Stimulated activated CD4-positive, alpha-beta T cell treated with anti-CD3 and anti-CD28 coated beads, TNF-alpha, amount 100 ng/mL, for 4 hours (primary cell): ENCODE results near the gene KCNH3.
"Not testable (repeated sequence)": the region's sequence is repeated elsewhere in the genome, so short reads cannot be mapped to it uniquely, and the experiment has no call there.

Source experiments
- DNase-seq, 3 experiments: peaks; one replicate each; pipeline ENCODE4 v3.0.0-alpha.2; 2020; ENCODE audit warnings: low read depth in 3 of 3

Gene KCNH3, protein sequence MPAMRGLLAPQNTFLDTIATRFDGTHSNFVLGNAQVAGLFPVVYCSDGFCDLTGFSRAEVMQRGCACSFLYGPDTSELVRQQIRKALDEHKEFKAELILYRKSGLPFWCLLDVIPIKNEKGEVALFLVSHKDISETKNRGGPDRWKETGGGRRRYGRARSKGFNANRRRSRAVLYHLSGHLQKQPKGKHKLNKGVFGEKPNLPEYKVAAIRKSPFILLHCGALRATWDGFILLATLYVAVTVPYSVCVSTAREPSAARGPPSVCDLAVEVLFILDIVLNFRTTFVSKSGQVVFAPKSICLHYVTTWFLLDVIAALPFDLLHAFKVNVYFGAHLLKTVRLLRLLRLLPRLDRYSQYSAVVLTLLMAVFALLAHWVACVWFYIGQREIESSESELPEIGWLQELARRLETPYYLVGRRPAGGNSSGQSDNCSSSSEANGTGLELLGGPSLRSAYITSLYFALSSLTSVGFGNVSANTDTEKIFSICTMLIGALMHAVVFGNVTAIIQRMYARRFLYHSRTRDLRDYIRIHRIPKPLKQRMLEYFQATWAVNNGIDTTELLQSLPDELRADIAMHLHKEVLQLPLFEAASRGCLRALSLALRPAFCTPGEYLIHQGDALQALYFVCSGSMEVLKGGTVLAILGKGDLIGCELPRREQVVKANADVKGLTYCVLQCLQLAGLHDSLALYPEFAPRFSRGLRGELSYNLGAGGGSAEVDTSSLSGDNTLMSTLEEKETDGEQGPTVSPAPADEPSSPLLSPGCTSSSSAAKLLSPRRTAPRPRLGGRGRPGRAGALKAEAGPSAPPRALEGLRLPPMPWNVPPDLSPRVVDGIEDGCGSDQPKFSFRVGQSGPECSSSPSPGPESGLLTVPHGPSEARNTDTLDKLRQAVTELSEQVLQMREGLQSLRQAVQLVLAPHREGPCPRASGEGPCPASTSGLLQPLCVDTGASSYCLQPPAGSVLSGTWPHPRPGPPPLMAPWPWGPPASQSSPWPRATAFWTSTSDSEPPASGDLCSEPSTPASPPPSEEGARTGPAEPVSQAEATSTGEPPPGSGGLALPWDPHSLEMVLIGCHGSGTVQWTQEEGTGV

GRCh38 chr12:49538510-49539403 lies at the start of gene KCNH3:
KCNH3 (plus strand) TSS chr12:49539030; CDS start chr12:49539417, 387 bp downstream.
- DNase-seq, result peak; percentile 67 to 84 (median 77)

GRCh38 chr12:49489154-49489553 lies 49.7 kb upstream of the KCNH3 start:
- no peak for DNase-seq

GRCh38 chr12:49489720-49490119 lies 49.1 kb upstream of the KCNH3 start:
- DNase-seq, result no peak

DNA sequence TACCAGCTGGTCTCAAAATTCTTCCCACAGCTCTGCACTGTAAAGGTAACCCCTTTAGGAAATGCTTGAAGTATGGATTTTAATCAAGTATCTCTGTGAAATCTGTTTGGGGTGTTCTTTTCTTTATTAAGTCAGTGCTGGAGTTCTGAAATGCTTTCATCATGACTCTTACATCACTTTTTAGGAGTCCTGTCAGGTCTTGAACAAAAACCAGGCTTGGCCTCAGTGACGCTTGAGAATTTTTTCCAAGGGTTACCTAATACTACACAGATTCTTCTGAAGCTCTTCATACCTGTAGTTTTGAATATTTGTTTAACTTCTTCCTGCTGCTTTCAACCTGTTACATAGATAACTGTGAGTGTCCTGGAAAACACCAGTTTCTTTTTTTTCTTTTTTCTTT lies 47.0 kb upstream of the KCNH3 start:
- no peak for DNase-seq

DNA sequence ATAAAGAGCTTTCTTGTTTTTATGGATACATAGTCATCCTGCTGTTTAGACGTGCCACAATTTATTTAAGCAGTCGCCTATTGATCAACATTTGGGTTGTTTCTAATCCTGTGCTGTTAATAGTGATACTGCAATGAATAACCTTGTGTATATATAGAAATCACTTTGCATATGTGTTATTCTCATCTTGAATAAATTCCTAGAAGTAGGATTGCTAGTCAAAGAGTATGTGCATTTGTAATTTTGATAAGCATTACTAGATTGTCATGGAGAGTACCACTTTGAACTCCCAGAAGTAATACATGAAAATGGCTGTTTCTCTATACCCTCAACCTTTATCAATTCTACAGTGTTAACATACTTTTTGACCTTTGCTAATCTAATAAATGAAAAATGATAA lies 44.9 kb upstream of the KCNH3 start:
- DNase-seq, result no peak

- no peak for DNase-seq
Observed at GRCh38 chr12:49496417-49497360, 42.1 kb upstream of the KCNH3 start.

DNA sequence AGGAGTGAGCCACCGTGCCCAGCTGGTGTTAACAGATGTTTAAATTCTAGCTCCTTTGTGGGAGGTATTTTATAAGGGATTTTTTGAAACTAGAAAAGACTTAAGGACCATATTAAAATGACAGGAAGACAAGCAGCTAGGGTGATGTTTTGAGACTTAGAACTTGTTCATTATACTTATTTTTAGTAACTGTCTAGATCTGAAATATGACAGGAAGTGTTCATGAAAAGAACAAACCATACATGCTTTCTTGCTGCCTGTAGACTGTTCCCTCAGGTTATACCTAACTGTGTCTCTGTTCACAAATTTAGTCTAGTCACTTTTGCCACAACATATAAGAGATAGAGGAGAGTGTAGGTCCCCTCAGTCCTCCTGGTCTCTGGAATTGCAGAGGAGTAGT lies 36.9 kb upstream of the KCNH3 start:
- no peak for DNase-seq

GRCh38 chr12:49502590-49502989 lies 36.2 kb upstream of the KCNH3 start:
- no peak for DNase-seq

GRCh38 chr12:49503674-49504180 lies 35.1 kb upstream of the KCNH3 start:
- no peak for DNase-seq

DNA sequence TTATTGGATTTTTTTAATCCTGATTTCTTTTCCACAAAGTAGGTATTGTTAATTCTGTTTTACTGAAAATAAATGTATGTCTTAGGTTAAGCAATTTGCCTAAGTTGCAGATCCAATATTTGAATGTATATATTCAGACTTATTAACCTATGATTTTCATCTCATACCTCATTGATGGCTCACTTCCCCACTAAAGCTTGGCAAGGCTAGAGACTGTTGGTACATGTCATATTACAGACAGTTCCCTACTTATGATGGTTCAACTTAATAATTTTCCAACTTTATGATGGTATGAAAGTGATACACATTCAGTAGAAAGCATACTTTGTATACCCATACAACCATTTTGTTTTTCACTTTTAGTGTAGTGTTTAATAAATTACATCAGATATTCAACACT lies 33.2 kb upstream of the KCNH3 start:
- no peak for DNase-seq

DNA sequence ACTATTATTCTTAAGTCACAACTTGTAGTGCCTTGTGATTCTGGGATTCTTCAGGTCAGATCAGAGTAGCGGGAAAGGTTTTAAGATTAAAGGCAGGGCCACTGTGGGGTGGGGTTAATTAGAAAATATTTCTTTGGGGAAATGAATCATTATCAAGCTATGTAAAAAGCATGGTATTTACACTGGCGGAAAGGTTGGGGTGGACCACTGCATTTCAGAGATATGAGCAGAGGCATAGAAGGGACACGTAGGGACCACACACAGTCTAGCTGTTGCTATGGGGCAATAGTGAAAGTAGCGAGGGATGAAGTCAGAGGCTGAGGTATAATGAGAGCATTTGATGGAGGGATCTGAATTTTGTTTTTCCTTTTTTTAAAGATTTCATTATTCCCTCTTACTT lies 31.7 kb upstream of the KCNH3 start:
- no peak for DNase-seq

DNA sequence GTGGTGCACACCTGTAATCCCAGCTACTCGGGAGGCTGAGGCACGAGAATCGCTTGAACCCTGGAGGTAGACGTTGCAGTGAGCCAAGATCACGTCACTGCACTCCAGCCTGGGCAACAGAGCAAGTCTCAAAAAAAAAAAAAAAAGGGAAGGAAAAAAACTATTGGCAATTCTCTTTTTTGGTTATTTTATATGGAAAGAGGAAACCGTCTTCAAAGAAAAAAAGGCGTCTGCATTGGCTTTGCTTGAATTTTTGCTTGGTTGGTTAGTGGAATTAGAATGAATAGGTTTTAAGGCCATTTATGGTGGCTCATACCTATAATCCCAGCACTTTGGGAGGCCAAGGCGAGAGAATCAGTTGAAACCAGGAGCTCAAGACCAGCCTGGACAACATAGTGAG lies 29.1 kb upstream of the KCNH3 start:
- DNase-seq, result not testable (repeated sequence)

DNA sequence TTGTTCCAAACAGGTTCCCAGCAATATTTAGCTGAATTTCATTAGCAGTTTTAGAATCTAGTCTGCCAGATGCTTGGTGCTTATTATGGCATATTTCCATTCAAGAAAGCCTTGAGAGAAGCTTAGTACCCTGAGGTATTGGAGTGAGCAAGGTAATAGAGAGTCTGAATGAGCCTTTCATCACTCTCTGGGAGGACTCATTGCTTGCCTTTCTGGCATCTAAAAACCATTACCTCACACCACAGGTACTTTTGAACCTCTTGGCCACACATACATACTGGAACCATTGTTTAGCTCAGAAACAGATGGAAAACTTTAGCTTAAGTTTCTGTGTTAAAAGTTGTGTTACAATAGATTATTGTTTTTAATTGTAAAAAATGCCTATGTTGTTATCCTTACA lies 27.4 kb upstream of the KCNH3 start:
- DNase-seq, result no peak

DNA sequence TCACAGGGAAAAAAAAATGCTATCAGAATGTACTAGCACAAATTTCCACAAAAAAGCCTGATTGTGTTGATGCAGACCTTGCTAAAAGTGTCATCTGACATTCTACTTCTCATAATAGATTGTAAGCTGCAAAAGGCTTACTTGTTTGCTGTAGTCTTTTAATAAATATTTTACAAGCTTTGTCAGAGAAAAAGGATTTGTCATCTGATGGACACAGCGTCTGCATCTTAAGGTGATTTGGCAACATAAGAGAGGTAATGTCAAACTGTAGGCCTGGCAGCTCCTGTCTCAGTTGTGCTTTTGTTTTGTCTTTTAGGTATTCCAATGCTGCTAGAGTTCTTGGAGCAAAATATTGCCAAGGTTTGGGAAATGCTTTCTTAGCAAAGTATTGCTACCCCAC lies 26.3 kb upstream of the KCNH3 start:
- DNase-seq, result no peak

DNA sequence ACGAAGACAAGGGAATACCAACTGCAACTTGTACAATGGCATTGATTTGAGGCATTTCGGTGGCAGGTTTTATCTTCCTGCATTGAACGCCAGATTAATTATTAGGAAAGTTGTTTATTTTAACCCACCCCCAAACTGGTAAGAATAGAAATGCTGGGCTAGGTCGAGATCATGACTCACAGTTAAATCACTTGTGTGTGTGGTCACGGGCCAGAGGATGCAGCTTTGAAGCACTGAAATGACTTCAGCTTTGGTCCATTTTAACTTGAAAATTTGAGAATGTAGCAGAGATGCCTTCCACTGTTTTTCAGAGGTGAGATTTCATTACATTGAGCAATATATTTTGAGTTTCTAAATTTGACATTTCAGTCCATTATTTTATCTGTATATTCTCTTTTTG lies 23.6 kb upstream of the KCNH3 start:
- no peak for DNase-seq

- DNase-seq, result no peak
Observed at GRCh38 chr12:49518914-49519573, 19.8 kb upstream of the KCNH3 start.

DNA sequence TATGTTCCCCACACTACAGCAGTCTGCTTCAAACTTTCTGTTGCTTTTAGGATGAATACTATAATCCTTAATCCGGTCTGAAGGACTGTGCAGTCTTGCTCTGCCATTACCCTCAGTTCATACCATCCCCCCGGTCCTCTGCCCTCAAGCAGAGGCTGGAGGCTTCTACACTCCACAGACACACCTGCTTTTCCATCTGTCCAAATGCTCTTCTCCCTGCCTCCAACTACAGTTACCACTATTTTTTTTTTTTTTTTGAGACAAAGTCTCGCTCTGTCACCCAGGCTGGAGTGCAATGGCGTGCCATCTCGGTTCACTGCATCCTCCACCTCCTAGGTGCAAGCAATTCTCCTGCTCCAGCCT lies 19.3 kb upstream of the KCNH3 start:
- no peak for DNase-seq

DNA sequence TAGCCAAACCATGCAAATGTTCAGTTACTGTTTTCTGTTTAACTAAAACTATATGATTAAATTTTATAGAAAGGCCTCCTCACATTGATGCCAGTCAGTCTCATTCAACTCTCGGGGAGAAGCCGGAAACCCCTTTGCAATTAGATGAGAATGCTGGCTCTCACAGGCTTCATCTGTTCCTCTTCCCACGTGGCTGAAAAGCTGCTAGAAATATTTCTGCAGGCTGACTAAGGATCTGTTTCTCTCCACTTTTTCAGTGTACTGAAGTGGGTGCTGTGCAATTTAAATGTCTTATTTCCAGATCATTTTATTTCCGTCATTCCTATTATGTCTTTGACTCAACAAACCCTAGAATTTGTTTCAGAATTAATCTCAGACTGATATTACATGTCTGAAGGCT lies 17.4 kb upstream of the KCNH3 start:
- no peak for DNase-seq

DNA sequence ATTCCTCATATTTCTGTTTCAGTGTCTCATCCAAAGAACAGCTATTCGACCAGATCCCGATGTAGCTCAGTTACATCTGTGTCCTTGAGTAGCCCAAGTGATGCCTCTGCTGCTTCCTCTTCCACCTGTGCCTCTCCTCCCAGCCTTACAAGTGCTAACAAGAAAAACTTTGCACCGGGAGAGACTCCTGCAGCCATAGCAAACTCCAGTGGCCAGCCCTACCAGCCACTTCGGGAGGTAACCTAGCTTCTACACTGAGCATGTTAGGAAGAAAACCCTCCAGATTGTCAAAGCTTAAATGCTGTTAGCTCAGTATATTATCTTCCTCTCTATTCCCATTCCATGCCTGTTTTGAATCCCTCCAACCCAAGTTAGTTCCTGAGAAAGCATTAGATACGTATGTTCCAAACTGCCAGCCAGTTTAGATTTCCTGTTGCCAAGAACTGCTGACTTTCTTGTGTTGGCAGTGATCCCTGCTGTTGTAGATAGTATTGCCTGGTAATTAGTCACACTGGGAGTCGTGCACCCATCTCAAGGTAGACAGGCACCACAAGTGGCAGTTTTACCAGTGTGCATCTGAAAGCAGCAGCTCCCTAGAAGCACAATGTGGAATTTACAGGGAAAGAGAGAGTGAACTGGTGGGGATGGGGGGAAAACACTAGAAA lies 14.0 kb upstream of the KCNH3 start:
- no peak for DNase-seq
